NOMO-1 treated with dmso at 0.1 percent for 144 hours (cell line): Measurements from ENCODE around the gene SLC35F6.
"Not testable (repeated sequence)": the region's sequence is repeated elsewhere in the genome, so short reads cannot be mapped to it uniquely, and the experiment has no call there.

Experiments used
- DNase-seq: peaks from one replicate; lab custom pipeline; 2025; ENCODE audit not compliant: unreplicated experiment; lab: John Stamatoyannopoulos, UW

The SLC35F6 gene

DNA sequence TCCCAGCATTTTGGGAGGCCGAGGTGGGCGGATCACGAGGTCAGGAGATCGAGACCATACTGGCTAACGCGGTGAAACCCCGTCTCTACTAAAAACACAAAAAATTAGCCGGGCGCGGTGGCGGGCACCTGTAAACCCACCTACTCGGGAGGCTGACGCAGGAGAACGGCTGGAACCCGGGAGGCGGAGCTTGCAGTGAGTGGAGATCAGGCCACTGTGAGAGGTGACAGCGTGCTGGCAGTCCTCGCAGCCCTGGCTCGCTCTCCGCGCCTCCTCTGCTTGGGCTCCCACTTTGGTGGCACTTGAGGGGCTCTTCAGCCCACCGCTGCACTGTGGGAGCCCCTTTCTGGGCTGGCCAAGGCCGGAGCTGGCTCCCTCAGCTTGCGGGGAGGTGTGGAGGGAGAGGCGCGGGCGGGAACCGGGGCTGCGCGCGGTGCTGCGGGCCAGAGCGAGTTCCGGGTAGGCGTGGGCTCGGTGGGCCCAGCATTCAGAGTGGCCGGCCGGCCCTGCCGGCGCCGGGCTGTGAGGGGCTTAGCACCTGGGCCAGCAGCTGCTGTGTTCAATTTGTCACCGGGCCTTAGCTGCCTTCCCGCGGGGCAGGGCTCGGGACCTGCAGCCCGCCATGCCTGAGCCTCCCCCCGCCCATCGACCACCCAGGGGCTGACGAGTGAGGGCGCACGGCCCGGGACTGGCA lies 50.1 kb downstream of the SLC35F6 start:
- not testable (repeated sequence) for DNase-seq

- DNase-seq = no peak
Observed at GRCh38 chr2:26816893-26817292, 52.8 kb downstream of the SLC35F6 start.

- DNase-seq = no peak
Observed at GRCh38 chr2:26818255-26818654, 54.2 kb downstream of the SLC35F6 start.

DNA sequence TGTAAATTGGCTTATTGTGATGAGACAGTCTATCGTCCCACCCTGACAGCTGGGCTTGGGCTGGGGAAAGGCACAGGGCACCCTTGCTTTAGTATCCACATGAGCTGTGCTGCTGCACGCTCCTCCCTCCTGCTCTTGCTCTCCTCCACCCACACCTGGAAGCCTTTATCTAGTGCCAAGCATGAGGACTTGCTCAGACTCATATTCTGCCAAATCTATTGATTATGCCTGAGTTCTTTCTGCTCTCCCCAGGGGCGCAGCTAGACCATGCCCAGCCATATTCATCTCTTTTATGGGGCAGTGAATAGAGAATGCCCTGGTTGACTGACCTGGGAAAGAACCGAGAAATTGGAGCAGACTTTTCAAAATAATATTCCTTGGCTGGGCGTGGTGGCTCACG lies 54.9 kb downstream of the SLC35F6 start:
- DNase-seq = no peak

DNA sequence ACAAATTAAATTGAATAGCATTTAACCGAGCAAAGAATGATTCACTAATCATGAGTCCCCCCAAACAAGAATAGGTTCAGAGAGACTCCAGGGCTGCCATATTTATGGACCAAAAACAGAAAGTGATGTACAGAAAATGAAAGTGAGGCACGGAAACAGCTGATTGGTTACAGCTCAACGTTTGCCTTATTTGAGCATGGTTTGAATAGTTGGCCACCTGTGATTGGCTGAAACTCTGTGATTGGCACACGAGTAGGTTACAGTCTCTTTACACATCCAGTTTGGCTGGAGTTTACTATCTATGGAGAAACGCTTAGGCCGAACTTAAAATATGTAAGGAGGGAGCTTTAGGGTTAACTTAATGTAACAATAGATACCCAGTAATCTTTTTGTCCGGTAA lies 56.8 kb downstream of the SLC35F6 start:
- no peak for DNase-seq

DNA sequence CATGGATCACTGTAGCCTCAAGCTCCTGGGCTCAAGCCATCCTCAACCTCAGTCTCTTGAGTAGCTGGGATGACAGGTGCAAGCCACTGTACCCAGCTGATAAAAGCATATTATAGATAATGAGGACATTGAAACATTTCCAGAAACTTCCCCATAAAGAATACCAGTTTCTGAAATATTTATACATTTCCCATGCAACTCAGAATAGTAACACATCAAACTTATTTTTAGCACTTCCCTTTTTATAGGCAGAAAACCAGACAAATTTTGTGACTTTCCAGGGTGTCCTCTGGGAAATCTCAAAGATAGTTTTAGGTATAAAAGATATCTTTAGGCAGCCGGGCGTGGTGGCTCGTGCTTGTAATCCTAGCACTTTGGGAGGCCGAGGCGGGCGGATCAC lies 58.8 kb downstream of the SLC35F6 start:
- DNase-seq = no peak
